ENCODE data around the gene PADI6. TPM values are rescaled to one million over a fixed set of nuclear protein-coding genes. Genes with fewer than 3 reads are reported as not detected.

The PADI6 gene
- total and polyA plus RNA-seq, 9 of the 15 experiments (the other 6 are each of a cell fraction or from before 2014, with no cell fraction given), result not detected

GRCh38 chr1:17439250-17440073 lies 67.5 kb downstream of the PADI6 start, which contains the start of gene RCC2 (continued):
- TF ChIP-seq ZNF609 (CRISPR knock-in tag; IDR thresholded peaks at IDR 0.05; ENCODE audit: borderline replicate concordance), result no peak
- TF ChIP-seq THRB (CRISPR knock-in tag; conservative IDR thresholded peaks at IDR 0.05), result no peak
- no peak for TF ChIP-seq ZBTB1 (CRISPR knock-in tag; IDR thresholded peaks at IDR 0.05; ENCODE audit: borderline replicate concordance, low read depth)
- TF ChIP-seq POLR2A (conservative IDR thresholded peaks at IDR 0.05), result peak; percentile 88
- peak; percentile 7 for TF ChIP-seq MXD1 (CRISPR knock-in tag; IDR thresholded peaks at IDR 0.05; ENCODE audit: borderline replicate concordance, poor library complexity, severe bottlenecking)
- TF ChIP-seq PTTG1 (tag; IDR thresholded peaks at IDR 0.05; ENCODE audit: low read depth), result no peak
- TF ChIP-seq EP400 (IDR thresholded peaks at IDR 0.05), result peak; percentile 76
- TF ChIP-seq IFI16 (CRISPR knock-in tag; IDR thresholded peaks at IDR 0.05), result no peak
- TF ChIP-seq OTX1 (CRISPR knock-in tag; IDR thresholded peaks at IDR 0.05), result no peak
- no peak for TF ChIP-seq YBX1 (IDR thresholded peaks at IDR 0.05)
- no peak for TF ChIP-seq RBM39 (optimal IDR thresholded peaks at IDR 0.05; ENCODE audit: low read depth, low read length)
- peak; percentile 91; the same call in 1 of the 2 replicates for TF ChIP-seq TARDBP (IDR thresholded peaks at IDR 0.05)
- no peak for TF ChIP-seq ZNF655 (CRISPR knock-in tag; IDR thresholded peaks at IDR 0.05)
- no peak for TF ChIP-seq ETS2 (tag; IDR thresholded peaks at IDR 0.05; ENCODE audit: borderline replicate concordance, poor library complexity, severe bottlenecking)
